Neural crest cell (in vitro differentiated cells): ENCODE measurements around the gene BCL7A. TPM values are rescaled to one million over a fixed set of nuclear protein-coding genes. Genes with fewer than 3 reads are reported as not detected.

ENCODE experiments used
- DNase-seq: peaks from one replicate; pipeline ENCODE4 v3.0.0; 2021; ENCODE audit warnings: low read depth, mixed read lengths, low spot score
- H3K27ac Mint-ChIP-seq: one replicate; pipeline ENCODE4 v1.8.0; 2021; ENCODE audit warnings: mild to moderate bottlenecking, mixed read lengths; ENCODE audit not compliant: unreplicated experiment
- H3K27me3 Mint-ChIP-seq: 2 replicates; pipeline ENCODE4 v1.8.0; 2021; ENCODE audit warnings: low read depth, mild to moderate bottlenecking, mixed read lengths
- H3K36me3 Mint-ChIP-seq: 2 replicates; pipeline ENCODE4 v1.8.0; 2021; ENCODE audit warnings: low read depth, mild to moderate bottlenecking, mixed read lengths
- H3K4me1 Mint-ChIP-seq: 2 replicates; pipeline ENCODE4 v1.8.0; 2021; ENCODE audit warnings: mixed read lengths
- H3K4me3 Mint-ChIP-seq: one replicate; pipeline ENCODE4 v1.8.0; 2021; ENCODE audit warnings: mild to moderate bottlenecking, mixed read lengths
- H3K9me3 Mint-ChIP-seq: 2 replicates; pipeline ENCODE4 v1.8.0; 2021; ENCODE audit warnings: mixed read lengths
- total RNA-seq: library from RNA; stranded (reverse); gene quantifications from 2 replicates; pipeline ENCODE4 v1.2.1, GENCODE V29; 2021
- TF ChIP-seq, protein P1 (sequence below): fragments of 200-600 bp; sonication (generic); conservative IDR thresholded peaks from 2 replicates; pipeline ENCODE4 v1.5.0; 2021; ENCODE audit warnings: antibody characterized with exemption, mild to moderate bottlenecking

BCL7A gene
- total RNA-seq, 1 donor from 2014 or later: 57.4 TPM

DNA sequence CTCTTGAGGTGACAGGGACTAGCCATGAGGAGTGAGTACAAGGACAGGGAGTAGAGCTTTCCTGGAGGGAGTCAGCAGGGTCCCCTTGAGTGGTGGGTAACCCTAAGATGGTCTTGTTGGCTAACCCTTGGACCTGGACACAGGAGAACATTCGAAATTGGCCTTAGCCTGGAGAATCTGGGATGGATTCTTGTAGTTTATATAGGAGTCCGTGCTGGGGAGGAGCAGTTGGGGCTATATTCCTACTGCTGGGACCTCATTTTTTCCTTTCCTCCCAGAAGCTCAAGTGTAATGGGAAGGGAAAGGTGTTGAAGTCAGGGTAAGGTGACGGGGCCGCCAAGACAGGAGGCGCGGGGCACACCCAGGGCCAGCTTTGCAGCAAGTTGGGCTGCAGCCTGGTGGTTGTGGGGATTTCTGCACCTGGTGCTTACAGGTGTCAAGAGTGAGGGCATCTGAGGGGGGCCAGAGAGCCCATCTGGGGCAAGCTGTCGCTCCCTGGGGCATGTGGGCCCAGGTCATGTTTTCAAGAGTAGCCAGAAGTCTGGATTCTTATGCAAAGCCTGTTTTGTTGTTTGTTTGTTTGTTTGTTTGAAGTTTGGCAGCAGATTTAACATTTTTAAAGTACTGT is 5.1 kb downstream of the BCL7A start:
- no peak for DNase-seq
- H3K36me3 Mint-ChIP-seq: peaks cover 3% of the 10 kb centered on the region
- peaks cover 44% of the 10 kb centered on the region for H3K4me1 Mint-ChIP-seq
- peaks cover 3% of the 10 kb centered on the region for H3K27me3 Mint-ChIP-seq
- TF ChIP-seq, protein P1, sequence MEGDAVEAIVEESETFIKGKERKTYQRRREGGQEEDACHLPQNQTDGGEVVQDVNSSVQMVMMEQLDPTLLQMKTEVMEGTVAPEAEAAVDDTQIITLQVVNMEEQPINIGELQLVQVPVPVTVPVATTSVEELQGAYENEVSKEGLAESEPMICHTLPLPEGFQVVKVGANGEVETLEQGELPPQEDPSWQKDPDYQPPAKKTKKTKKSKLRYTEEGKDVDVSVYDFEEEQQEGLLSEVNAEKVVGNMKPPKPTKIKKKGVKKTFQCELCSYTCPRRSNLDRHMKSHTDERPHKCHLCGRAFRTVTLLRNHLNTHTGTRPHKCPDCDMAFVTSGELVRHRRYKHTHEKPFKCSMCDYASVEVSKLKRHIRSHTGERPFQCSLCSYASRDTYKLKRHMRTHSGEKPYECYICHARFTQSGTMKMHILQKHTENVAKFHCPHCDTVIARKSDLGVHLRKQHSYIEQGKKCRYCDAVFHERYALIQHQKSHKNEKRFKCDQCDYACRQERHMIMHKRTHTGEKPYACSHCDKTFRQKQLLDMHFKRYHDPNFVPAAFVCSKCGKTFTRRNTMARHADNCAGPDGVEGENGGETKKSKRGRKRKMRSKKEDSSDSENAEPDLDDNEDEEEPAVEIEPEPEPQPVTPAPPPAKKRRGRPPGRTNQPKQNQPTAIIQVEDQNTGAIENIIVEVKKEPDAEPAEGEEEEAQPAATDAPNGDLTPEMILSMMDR: no peak
- H3K9me3 Mint-ChIP-seq: no peaks in the 10 kb centered on the region
- H3K4me3 Mint-ChIP-seq: no peak overlapping the region
- H3K27ac Mint-ChIP-seq: no peak overlapping the region

DNA sequence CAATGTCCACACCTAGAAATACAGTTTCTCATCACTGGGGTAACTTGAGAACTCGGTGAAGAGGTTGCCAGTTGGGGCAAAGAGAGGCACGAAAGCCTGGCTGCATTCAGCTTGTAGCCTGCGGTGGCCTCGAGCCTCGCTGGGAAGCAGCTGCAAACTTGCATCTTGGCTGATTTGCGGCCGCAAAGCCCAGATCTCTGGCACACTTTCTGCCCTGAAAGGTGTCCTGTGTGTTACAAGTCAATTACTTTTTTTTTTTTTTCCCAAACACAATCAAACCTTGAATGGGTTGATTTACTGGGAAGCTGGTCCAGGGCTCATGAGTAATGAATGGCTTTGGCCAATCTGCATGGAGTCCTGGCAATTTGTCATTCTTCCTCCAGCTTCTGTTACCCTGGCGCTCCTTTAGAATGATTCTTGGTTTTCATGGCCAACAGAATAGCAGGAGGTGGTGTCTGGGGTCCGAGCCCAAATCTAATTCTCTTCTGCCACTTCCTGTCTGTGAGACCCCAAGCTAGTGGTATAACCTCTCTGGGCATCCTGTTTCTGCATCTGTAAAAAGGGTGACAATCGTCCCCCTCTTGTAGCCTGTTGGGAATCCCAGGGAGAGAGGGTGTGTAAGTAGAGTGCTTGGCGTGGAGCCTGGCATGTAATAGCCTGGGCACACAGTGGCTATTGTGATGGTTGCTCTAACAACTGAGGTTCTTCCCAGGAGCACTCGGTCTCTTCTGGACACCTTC is 6.7 kb downstream of the BCL7A start:
- no peak for DNase-seq
- H3K27ac Mint-ChIP-seq: no peak overlapping the region
- H3K27me3 Mint-ChIP-seq: peaks cover 1% of the 10 kb centered on the region
- TF ChIP-seq, protein P1: no peak
- H3K9me3 Mint-ChIP-seq: no peaks in the 10 kb centered on the region
- H3K4me3 Mint-ChIP-seq: peak overlapping the region; percentile 62
- peaks cover 1% of the 10 kb centered on the region for H3K36me3 Mint-ChIP-seq
- peaks cover 41% of the 10 kb centered on the region for H3K4me1 Mint-ChIP-seq

DNA sequence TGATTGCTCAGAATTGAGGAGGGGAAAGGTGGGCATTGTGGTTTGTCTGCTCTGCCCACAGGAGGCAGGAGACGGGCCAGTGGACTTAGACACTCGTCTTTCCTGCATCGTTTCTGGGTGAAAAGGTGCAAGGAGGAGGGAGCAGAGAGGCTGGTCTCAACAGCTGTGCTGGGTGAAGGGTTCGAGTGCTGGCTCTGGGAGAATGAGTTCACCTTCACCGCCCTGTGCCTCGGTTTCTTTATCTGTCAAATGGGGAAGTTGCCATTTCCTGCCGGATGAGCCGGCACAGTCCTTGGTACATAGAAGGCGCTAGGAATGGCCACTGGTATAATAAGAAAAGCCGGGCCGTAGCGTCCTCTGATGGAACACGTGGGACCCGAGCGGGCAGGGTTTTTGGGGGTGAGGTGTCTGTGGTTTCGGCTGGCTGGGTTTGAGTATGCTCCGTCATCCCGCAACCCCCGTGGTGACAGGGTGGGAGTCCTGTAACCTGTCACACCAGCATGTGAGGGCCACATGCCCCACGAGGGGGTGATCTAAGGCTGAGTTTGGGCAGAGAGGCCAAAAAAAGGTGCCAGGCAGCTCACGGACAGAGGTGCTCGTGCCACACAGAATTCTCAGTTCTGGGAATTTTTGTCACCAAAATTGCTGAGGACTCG is 7.3 kb downstream of the BCL7A start:
- no peak for DNase-seq
- H3K4me1 Mint-ChIP-seq: peaks cover 42% of the 10 kb centered on the region
- H3K27me3 Mint-ChIP-seq: no peaks in the 10 kb centered on the region
- H3K36me3 Mint-ChIP-seq: no peaks in the 10 kb centered on the region
- TF ChIP-seq, protein P1: no peak
- H3K4me3 Mint-ChIP-seq: no peak overlapping the region
- H3K27ac Mint-ChIP-seq: no peak overlapping the region
- H3K9me3 Mint-ChIP-seq: no peaks in the 10 kb centered on the region

DNA sequence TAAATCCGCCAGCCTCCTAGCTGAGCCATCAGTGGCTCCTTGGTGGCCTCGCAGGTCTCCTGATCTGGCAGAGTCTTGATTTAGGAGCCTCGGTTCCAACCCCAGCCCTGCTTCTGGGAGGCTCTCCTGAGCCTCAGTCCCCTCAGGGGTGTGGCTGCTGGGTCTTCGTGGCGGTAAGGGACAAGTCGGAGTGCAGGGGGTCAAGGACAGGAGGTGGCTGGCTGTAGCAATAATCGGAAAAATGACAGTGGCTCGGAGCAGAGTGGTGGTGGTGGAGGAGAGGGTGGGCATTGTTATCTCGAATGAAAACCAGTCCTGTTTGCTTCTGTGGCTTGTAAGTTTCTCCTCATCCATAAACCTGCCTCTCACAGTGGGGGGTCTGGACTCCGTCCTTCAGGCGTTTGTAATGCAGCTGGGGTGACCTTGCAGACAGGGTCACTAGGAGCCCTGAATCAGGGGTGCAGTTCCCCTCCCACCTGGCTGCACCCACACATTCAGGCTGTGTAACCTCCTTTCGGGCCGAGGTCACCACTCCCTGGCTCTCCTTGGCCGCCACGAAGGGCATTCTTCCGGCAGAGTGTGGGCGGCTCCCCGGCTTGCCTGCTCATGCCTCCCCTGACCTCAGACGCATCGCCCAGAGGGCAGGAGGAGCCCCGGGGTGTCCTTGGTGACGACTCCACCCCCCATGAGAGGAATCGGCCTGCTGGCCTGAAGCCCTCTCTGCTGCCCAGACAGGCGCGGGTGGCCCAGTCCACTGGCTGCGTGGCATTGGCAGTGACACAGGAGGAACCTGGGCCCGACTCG is 8.1 kb downstream of the BCL7A start:
- Mint-ChIP-seq H3K4me1 (peaks cover 44% of the 10 kb centered on the region), H3K27ac (no peak overlapping the region), H3K9me3 (no peaks in the 10 kb centered on the region), H3K27me3 (no peaks in the 10 kb centered on the region), H3K36me3 (no peaks in the 10 kb centered on the region), H3K4me3 (peak overlapping the region; percentile 27)
- no peak for DNase-seq
- TF ChIP-seq, protein P1: no peak

DNA sequence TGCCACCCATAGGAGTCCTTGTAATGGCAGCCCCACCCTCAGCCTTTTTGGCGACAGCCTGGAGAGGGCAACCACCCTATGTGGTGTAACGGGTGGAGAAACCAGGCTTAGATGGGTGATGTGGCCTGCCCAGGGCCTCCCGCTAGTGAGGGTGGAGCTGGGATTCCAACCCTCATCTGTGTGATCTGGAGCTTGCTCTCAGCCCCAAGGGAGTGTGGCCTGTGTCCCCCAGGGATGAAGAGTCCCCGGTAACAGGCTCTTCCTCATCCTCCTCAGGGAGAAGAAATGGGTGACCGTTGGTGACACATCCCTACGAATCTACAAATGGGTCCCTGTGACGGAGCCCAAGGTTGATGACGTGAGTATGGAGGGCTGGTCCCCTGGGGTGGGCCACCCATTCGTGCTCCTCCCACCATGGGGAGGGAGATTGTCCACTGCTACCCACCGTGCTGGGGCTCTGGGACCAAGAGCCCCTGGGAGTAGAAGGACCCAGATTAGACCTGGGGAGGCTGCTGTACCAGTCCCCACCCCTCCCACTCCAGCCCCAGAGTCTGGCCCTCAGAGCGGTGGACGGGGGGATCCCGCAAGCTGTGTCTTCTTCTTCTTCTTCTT is 8.8 kb downstream of the BCL7A start:
- Mint-ChIP-seq H3K27me3 (no peaks in the 10 kb centered on the region), H3K9me3 (no peaks in the 10 kb centered on the region), H3K4me3 (no peak overlapping the region), H3K27ac (no peak overlapping the region), H3K36me3 (no peaks in the 10 kb centered on the region), H3K4me1 (peaks cover 44% of the 10 kb centered on the region)
- TF ChIP-seq, protein P1: no peak
- no peak for DNase-seq
